Measurements from ENCODE around the gene PDS5B.
"Not testable (repeated sequence)": the region's sequence is repeated elsewhere in the genome, so short reads cannot be mapped to it uniquely, and the experiment has no call there.

The PDS5B gene

DNA sequence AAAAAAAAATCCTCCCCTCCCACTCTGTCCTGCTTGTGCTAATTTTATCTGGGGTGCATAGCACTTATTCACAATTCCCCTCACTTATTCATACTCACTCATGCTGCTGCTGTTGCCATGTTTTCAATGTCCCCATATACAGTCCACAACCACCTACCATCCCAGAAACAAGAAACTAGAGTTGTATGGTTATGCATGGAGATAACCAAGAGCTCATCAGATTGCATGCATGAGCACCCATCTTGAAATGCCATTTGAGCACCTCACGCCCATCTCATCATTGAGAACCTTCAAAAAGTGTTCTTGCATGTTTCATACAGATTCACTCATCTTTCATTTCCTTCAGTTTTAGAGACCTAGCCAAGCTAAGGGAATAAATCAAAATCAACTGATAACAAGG lies 32.5 kb upstream of the PDS5B start:
- no peaks in the 10 kb centered on the region for H4K20me1 ChIP-seq (ENCODE audit: control insufficient read depth, insufficient read depth, low read depth, low read length)
- H3K9me2 ChIP-seq (replicated peaks; ENCODE audit: control insufficient read depth, low read length), result no peaks in the 10 kb centered on the region; the same call in 1 of the 2 replicates
- H3K36me3 ChIP-seq (ENCODE audit: control insufficient read depth, low read length), result no peaks in the 10 kb centered on the region
- no peak for TF ChIP-seq EZH2phosphoT487 (IDR thresholded peaks at IDR 0.05; ENCODE audit: borderline replicate concordance, low read length)
- TF ChIP-seq, protein P1, sequence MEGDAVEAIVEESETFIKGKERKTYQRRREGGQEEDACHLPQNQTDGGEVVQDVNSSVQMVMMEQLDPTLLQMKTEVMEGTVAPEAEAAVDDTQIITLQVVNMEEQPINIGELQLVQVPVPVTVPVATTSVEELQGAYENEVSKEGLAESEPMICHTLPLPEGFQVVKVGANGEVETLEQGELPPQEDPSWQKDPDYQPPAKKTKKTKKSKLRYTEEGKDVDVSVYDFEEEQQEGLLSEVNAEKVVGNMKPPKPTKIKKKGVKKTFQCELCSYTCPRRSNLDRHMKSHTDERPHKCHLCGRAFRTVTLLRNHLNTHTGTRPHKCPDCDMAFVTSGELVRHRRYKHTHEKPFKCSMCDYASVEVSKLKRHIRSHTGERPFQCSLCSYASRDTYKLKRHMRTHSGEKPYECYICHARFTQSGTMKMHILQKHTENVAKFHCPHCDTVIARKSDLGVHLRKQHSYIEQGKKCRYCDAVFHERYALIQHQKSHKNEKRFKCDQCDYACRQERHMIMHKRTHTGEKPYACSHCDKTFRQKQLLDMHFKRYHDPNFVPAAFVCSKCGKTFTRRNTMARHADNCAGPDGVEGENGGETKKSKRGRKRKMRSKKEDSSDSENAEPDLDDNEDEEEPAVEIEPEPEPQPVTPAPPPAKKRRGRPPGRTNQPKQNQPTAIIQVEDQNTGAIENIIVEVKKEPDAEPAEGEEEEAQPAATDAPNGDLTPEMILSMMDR (IDR thresholded peaks at IDR 0.05; ENCODE audit: low read depth, low read length, poor library complexity, severe bottlenecking), result no peak
- no peaks in the 10 kb centered on the region; the same call in 1 of the 2 replicates for H3K27me3 ChIP-seq (ENCODE audit: control insufficient read depth, low read length)
- no peak overlapping the region for H3K27ac ChIP-seq (ENCODE audit: low read depth, low read length)
- no peaks in the 10 kb centered on the region for H3F3A ChIP-seq (ENCODE audit: control insufficient read depth, insufficient read depth)
- no peaks in the 10 kb centered on the region for H3K9me3 ChIP-seq (ENCODE audit: control insufficient read depth, insufficient read depth, low read length)
- no peak overlapping the region for H3K4me3 ChIP-seq (ENCODE audit: low read length)
- no peak overlapping the region for H3K4me2 ChIP-seq (ENCODE audit: low read length)
- no peaks in the 10 kb centered on the region for H3K4me1 ChIP-seq (ENCODE audit: control insufficient read depth, low read length)
- no peaks in the 10 kb centered on the region for H3K79me2 ChIP-seq (ENCODE audit: control insufficient read depth, low read length)

DNA sequence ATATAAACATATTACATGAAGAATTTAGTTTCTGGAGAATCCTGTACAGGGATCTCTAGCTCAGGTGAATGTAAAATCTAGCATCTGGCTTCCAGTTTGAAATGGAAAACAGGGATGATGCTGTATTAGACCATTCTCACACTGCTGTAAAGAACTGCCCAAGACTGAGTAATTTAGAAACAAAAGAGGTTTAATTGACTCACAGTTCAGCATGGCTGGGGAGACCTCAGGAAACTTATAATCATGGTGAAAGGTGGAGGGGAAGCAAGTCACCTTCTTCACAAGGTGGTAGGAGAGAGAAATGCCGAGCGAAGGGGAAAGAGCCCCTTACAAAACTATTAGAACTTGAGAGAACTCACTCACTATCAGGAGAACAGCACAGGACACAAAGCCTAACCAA lies 30.6 kb upstream of the PDS5B start:
- Histone ChIP-seq H3F3A (ENCODE audit: control insufficient read depth, insufficient read depth) (no peaks in the 10 kb centered on the region), H4K20me1 (ENCODE audit: control insufficient read depth, insufficient read depth, low read depth, low read length) (no peaks in the 10 kb centered on the region), H3K27ac (ENCODE audit: low read depth, low read length) (no peak overlapping the region), H3K36me3 (ENCODE audit: control insufficient read depth, low read length) (no peaks in the 10 kb centered on the region), H3K9me2 (replicated peaks; ENCODE audit: control insufficient read depth, low read length) (no peaks in the 10 kb centered on the region; the same call in 1 of the 2 replicates), H3K9me3 (ENCODE audit: control insufficient read depth, insufficient read depth, low read length) (no peaks in the 10 kb centered on the region), H3K27me3 (ENCODE audit: control insufficient read depth, low read length) (no peaks in the 10 kb centered on the region), H3K4me2 (ENCODE audit: low read length) (no peak overlapping the region), H3K4me1 (ENCODE audit: control insufficient read depth, low read length) (no peaks in the 10 kb centered on the region), H3K4me3 (ENCODE audit: low read length) (no peak overlapping the region), H3K79me2 (ENCODE audit: control insufficient read depth, low read length) (no peaks in the 10 kb centered on the region)
- no peak for TF ChIP-seq EZH2phosphoT487 (IDR thresholded peaks at IDR 0.05; ENCODE audit: borderline replicate concordance, low read length)
- TF ChIP-seq, protein P1 (IDR thresholded peaks at IDR 0.05; ENCODE audit: low read depth, low read length, poor library complexity, severe bottlenecking), result no peak

DNA sequence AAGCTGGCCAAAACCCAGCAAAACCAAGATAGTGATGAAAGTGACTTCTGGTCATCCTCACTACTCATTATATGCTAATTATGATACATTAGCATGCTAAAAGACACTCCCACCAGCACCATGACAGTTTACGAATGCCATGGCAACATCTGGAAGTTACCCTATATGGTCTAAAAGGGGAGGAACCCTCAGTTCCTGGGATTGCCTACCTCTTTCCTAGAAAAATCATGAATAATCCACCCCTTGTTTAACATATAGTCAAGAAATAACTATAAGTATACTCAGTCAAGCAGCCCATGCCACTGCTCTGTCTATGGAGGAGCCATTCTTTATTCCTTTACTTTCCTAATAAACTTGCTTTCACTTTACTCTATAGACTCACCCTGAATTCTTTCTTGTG lies 25.4 kb upstream of the PDS5B start:
- H3K27ac ChIP-seq (ENCODE audit: low read depth, low read length); H3F3A ChIP-seq (ENCODE audit: control insufficient read depth, insufficient read depth); H4K20me1 ChIP-seq (ENCODE audit: control insufficient read depth, insufficient read depth, low read depth, low read length); H3K36me3 ChIP-seq (ENCODE audit: control insufficient read depth, low read length); H3K79me2 ChIP-seq (ENCODE audit: control insufficient read depth, low read length); H3K9me3 ChIP-seq (ENCODE audit: control insufficient read depth, insufficient read depth, low read length); H3K4me2 ChIP-seq (ENCODE audit: low read length); H3K4me1 ChIP-seq (ENCODE audit: control insufficient read depth, low read length); H3K27me3 ChIP-seq (ENCODE audit: control insufficient read depth, low read length); H3K4me3 ChIP-seq (ENCODE audit: low read length); H3K9me2 ChIP-seq (replicated peaks; ENCODE audit: control insufficient read depth, low read length): not testable (repeated sequence)

DNA sequence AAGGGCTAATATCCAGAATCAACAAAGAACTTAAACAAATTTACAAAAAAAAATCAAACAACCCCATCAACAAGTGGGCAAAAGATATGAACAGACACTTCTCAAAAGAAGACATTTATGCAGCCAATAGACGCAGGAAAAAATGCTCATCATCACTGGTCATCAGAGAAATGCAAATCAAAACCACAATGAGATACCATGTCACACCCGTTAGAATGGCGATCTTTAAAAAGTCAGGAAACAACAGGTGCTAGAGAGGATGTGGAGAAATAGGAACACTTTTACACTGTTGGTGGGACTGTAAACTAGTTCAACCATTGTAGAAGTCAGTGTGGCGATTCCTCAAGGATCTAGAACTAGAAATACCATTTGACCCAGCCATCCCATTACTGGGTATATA lies 10.6 kb upstream of the PDS5B start:
- H3F3A ChIP-seq (ENCODE audit: control insufficient read depth, insufficient read depth); H4K20me1 ChIP-seq (ENCODE audit: control insufficient read depth, insufficient read depth, low read depth, low read length); H3K27me3 ChIP-seq (ENCODE audit: control insufficient read depth, low read length); H3K79me2 ChIP-seq (ENCODE audit: control insufficient read depth, low read length); H3K4me1 ChIP-seq (ENCODE audit: control insufficient read depth, low read length); H3K9me2 ChIP-seq (replicated peaks; ENCODE audit: control insufficient read depth, low read length); H3K36me3 ChIP-seq (ENCODE audit: control insufficient read depth, low read length); H3K27ac ChIP-seq (ENCODE audit: low read depth, low read length); H3K4me3 ChIP-seq (ENCODE audit: low read length); H3K4me2 ChIP-seq (ENCODE audit: low read length): not testable (repeated sequence)
- peaks cover 16% of the 10 kb centered on the region for H3K9me3 ChIP-seq (ENCODE audit: control insufficient read depth, insufficient read depth, low read length)

Measured in DOHH2 (cell line).